A549 (cell line): ENCODE data around the gene TRIP11. TPM values are rescaled to one million over a fixed set of nuclear protein-coding genes. Genes with fewer than 3 reads are reported as not detected.

Experiments
- ATAC-seq, 2 experiments: fragments of 200-7000 bp in 1 of 2; fragments of >200 bp in 1 of 2; cut with Nextera tagmentation in 1 of 2; cut with Tn5 transposase in 1 of 2; 3 replicates each; pipeline versions ENCODE4 v1.8.0 to v1.9.1; 2018 to 2020; ENCODE audit warnings: mild to moderate bottlenecking in 1 of 2, moderate library complexity in 1 of 2
- CTCF ChIA-PET: fragments of 300-600 bp; sonication (Branson Sonifier 250); formaldehyde crosslinking; extraction: SDS; loops from one replicate; lab custom pipeline; 2021; ENCODE audit warnings: antibody characterized with exemption, inconsistent platforms; lab: Yijun Ruan, JAX
- POLR2A ChIA-PET: fragments of 350-600 bp; formaldehyde crosslinking; extraction: SDS; loops from one replicate; lab custom pipeline; 2021; ENCODE audit warnings: antibody characterized with exemption, inconsistent platforms; lab: Yijun Ruan, JAX
- DNase-seq, 2 experiments: peaks; one replicate each; pipeline versions ENCODE4 v3.0.0 to v3.0.0-alpha.2; 2011 to 2016; ENCODE audit warnings: low read depth in 1 of 2, low spot score in 1 of 2
- FAIRE-seq: peaks from 2 replicates; lab custom pipeline; 2011; peaks lifted over from hg19 to GRCh38; lab: Jason Lieb, UNC
- H3K27ac ChIP-seq, 2 experiments: fragments of >200 bp; sonication (Bioruptor Twin); formaldehyde crosslinking; 3 replicates each; pipeline ENCODE4 v1.5.1; 2016 to 2017
- H3K4me1 ChIP-seq: fragments of >200 bp; sonication (Bioruptor Twin); formaldehyde crosslinking; 3 replicates; pipeline ENCODE4 v1.6.1; 2016
- H3K4me2 ChIP-seq: fragments of >200 bp; sonication (Bioruptor Twin); formaldehyde crosslinking; 3 replicates; pipeline ENCODE4 v1.6.1; 2016
- H3K4me3 ChIP-seq: fragments of >200 bp; sonication (Bioruptor Twin); formaldehyde crosslinking; 3 replicates; pipeline ENCODE4 v1.5.1; 2016
- H3K9me3 ChIP-seq: fragments of >200 bp; sonication (Bioruptor Twin); formaldehyde crosslinking; 3 replicates; pipeline ENCODE4 v1.6.1; 2016
- BHLHE40 ChIP-seq: IDR thresholded peaks from 2 replicates; pipeline ENCODE4 v1.6.1; 2012; ENCODE audit warnings: low read depth, low read length, inconsistent platforms
- CEBPB ChIP-seq, 2 experiments: fragments of >200 bp in 1 of 2; sonication (Bioruptor Twin) in 1 of 2; formaldehyde crosslinking in 1 of 2; IDR thresholded peaks; 2 replicates each; pipeline ENCODE4 v1.6.1; 2012 to 2016
- CHD2 ChIP-seq: fragments of 150-350 bp; IDR thresholded peaks from 2 replicates; pipeline ENCODE4 v1.6.1; 2014; ENCODE audit warnings: low read length; ENCODE audit not compliant: partially characterized antibody
- CHD4 ChIP-seq: fragments of 200-600 bp; sonication (generic); IDR thresholded peaks from 2 replicates; pipeline ENCODE4 v1.6.1; 2016; ENCODE audit warnings: antibody characterized with exemption, mild to moderate bottlenecking, borderline replicate concordance
- EHF ChIP-seq: fragments of 250-450 bp; sonication (Bioruptor Pico); IDR thresholded peaks from 2 replicates; pipeline ENCODE4 v1.5.0; 2020; ENCODE audit warnings: mild to moderate bottlenecking
- EP300 ChIP-seq, 2 experiments: fragments of >200 bp; sonication (Bioruptor Twin); formaldehyde crosslinking; IDR thresholded peaks; 2 replicates in 1 of 2; 3 replicates in 1 of 2; pipeline ENCODE4 v1.6.1; 2016 to 2017
- FOSL2 ChIP-seq, 2 experiments: fragments of 450-650 bp in 1 of 2; fragments of >200 bp in 1 of 2; sonication (Bioruptor Twin) in 1 of 2; formaldehyde crosslinking; IDR thresholded peaks; 2 replicates each; pipeline versions ENCODE4 v1.5.0 to v1.6.1; 2016 to 2020; ENCODE audit warnings: mild to moderate bottlenecking in 1 of 2, moderate library complexity in 1 of 2
- FOXS1 ChIP-seq: fragments of 250-450 bp; sonication (Bioruptor Pico); IDR thresholded peaks from 2 replicates; pipeline ENCODE4 v1.5.0; 2020; ENCODE audit warnings: mild to moderate bottlenecking, moderate library complexity
- HDAC2 ChIP-seq: fragments of 200-600 bp; sonication (generic); IDR thresholded peaks from 2 replicates; pipeline ENCODE4 v1.6.1; 2016
- HOXA7 ChIP-seq: fragments of 250-450 bp; sonication (Bioruptor Pico); IDR thresholded peaks from 2 replicates; pipeline ENCODE4 v1.5.0; 2020; ENCODE audit warnings: mild to moderate bottlenecking, moderate library complexity
- HOXB13 ChIP-seq: fragments of 250-450 bp; sonication (Bioruptor Pico); IDR thresholded peaks from 2 replicates; pipeline ENCODE4 v1.5.0; 2020; ENCODE audit warnings: low read depth, mild to moderate bottlenecking, moderate library complexity
- KDM1A ChIP-seq: fragments of 200-600 bp; sonication (generic); IDR thresholded peaks from 2 replicates; pipeline ENCODE4 v1.6.1; 2016; ENCODE audit warnings: low read depth, mild to moderate bottlenecking
- KDM5A ChIP-seq: fragments of 200-600 bp; sonication (generic); IDR thresholded peaks from 2 replicates; pipeline ENCODE4 v1.6.1; 2016; ENCODE audit warnings: antibody characterized with exemption, mild to moderate bottlenecking
- MAX ChIP-seq: IDR thresholded peaks from 2 replicates; pipeline ENCODE4 v1.6.1; 2012
- MAZ ChIP-seq: fragments of 150-350 bp; IDR thresholded peaks from 2 replicates; pipeline ENCODE4 v1.6.1; 2014; ENCODE audit warnings: antibody characterized with exemption, low read depth, low read length, borderline replicate concordance
- MYC ChIP-seq: IDR thresholded peaks from 2 replicates; pipeline ENCODE4 v1.6.1; 2012; ENCODE audit warnings: mild to moderate bottlenecking, inconsistent platforms, low read length, improper control_type of control experiment, borderline replicate concordance
- NFE2L2 ChIP-seq: fragments of 150-350 bp; conservative IDR thresholded peaks from 2 replicates; pipeline ENCODE4 v1.6.1; 2014; ENCODE audit warnings: low read length
- NPAS2 ChIP-seq: fragments of 250-450 bp; sonication (Bioruptor Pico); IDR thresholded peaks from 2 replicates; pipeline ENCODE4 v1.8.0; 2022; ENCODE audit warnings: mild to moderate bottlenecking, moderate library complexity, borderline replicate concordance
- POLR2A ChIP-seq: IDR thresholded peaks from 2 replicates; pipeline ENCODE4 v1.6.1; 2012; ENCODE audit warnings: mild to moderate bottlenecking, low read length
- POLR2AphosphoS2 ChIP-seq: conservative IDR thresholded peaks from 2 replicates; pipeline ENCODE4 v1.6.1; 2012; ENCODE audit warnings: low read length, improper control_type of control experiment, inconsistent platforms
- RARB ChIP-seq: fragments of 250-450 bp; sonication (Bioruptor Pico); IDR thresholded peaks from 2 replicates; pipeline ENCODE4 v1.8.0; 2021; ENCODE audit warnings: mild to moderate bottlenecking, moderate library complexity
- RCOR1 ChIP-seq: fragments of 150-350 bp; IDR thresholded peaks from 2 replicates; pipeline ENCODE4 v1.6.1; 2014; ENCODE audit warnings: antibody characterized with exemption, low read length, low read depth
- RNF2 ChIP-seq: fragments of 200-600 bp; sonication (generic); IDR thresholded peaks from 2 replicates; pipeline ENCODE4 v1.6.1; 2016; ENCODE audit warnings: low read depth, mild to moderate bottlenecking, antibody characterized with exemption, moderate library complexity, borderline replicate concordance
- SMC3 ChIP-seq: fragments of >200 bp; sonication (Bioruptor Twin); formaldehyde crosslinking; IDR thresholded peaks from 3 replicates; pipeline ENCODE4 v1.6.1; 2018; ENCODE audit warnings: inconsistent platforms
- TP53 ChIP-seq: fragments of 250-450 bp; sonication (Bioruptor Pico); IDR thresholded peaks from 2 replicates; pipeline ENCODE4 v1.5.0; 2021; ENCODE audit warnings: mild to moderate bottlenecking, moderate library complexity
- ZC3H11A ChIP-seq: fragments of 450-650 bp; IDR thresholded peaks from 2 replicates; pipeline ENCODE4 v1.6.1; 2014; ENCODE audit warnings: antibody characterized with exemption, mild to moderate bottlenecking
- ZFP36 ChIP-seq: fragments of 450-650 bp; IDR thresholded peaks from 2 replicates; pipeline ENCODE4 v1.6.1; 2014; ENCODE audit warnings: borderline replicate concordance; ENCODE audit not compliant: partially characterized antibody
- whole genome bisulfite sequencing: methylation state at CpG from one replicate; pipeline ENCODE4 v1.1.6; 2017; ENCODE audit errors: missing lambda C conversion rate; 5-methylcytosine and 5-hydroxymethylcytosine counted together
- polyA plus RNA-seq, 4 experiments: library from polyadenylated mRNA; depleted of rRNA in 3 of 4; stranded (reverse); fragments of >200 nt; fragmentation: RNase III in 1 of 4; extraction: RNeasy Plus Mini Kit Qiagen cat#74134 plus additional on column Dnase treatment in 1 of 4; gene quantifications; 2 replicates in 3 of 4; 3 replicates in 1 of 4; pipeline ENCODE4 v1.2.3, GENCODE V29; 2011 to 2017
- TF ChIP-seq, protein P1 (sequence below): fragments of 150-350 bp; IDR thresholded peaks from 2 replicates; pipeline ENCODE4 v1.6.1; 2014; ENCODE audit warnings: low read depth, mild to moderate bottlenecking, low read length

TRIP11 gene
- polyA plus RNA-seq, 2 of the 4 experiments (the other 2 are of a cell fraction): 7.9 to 26.8 TPM

DNA sequence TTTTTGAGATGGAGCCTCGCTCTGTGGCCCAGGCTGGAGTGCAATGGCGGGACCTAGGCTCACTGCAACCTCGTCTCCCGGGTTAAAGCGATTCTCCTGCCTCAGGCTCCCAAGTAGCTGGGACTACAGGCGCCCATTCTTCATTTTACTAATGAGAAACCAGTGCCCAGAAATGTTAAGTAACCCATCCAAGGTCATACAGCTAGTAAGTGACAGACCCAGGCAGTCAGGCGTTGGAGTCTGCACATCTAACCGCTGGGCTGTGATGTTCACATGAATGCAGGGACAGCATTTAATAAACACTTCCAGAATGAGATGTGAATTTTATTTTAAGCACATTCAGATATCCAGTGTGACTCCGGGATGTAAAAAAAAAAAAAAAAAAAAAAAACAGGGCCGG is 1.3 kb upstream of the TRIP11 start:
- ATAC-seq (no peak), FAIRE-seq (no peak), DNase-seq (no peak)
- Histone ChIP-seq H3K4me3 (peak overlapping the region; percentile 71), H3K27ac (peak overlapping the region; percentile 90 to 97), H3K4me2 (peak overlapping the region; percentile 73), H3K4me1 (peaks cover 20% of the 10 kb centered on the region), H3K9me3 (no peaks in the 10 kb centered on the region)
- CTCF ChIA-PET: interaction anchor here (1.1 to 1.8 kb wide), 2 partner anchors 66 to 392 kb away, joined by 3 to 8 read pairs; partner anchors contain the start of gene ATXN3
- WGBS: 91% methylated on average over 10 of the region's 10 CpGs
- TF ChIP-seq CEBPB (IDR thresholded peaks at IDR 0.05): no peak
- TF ChIP-seq KDM5A: no peak
- TF ChIP-seq ZFP36: no peak
- POLR2A ChIA-PET: no interaction called here

DNA sequence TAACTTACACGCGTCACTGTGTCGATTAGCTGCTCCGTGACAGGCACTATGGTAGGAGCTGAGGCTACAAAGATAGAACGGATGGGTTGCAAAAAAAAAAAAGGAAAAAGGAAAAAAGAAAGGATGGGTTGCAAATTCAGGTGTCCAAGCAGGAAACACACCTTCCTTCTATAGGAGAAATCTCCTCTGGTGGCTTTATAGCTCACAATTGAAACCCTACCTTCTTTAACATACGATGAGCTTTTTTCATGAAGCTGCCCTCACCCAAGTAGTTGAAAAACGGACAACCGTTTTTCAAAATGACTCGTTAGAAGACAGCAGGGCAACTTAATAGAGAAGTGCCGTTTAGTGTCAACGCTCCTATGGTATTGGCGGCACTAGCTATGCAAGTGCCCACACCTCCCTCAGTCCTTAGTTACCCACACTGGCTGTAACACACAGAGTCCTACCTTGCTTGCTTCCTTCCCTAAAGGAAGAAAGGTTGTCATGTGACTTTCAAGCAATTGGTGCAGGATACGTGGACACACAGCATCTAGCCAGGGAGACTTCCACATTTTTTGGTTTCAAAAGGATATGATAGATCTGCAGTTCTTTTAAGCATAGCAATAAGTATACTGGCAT is 682 bp upstream of the TRIP11 start:
- FAIRE-seq: no peak

DNA sequence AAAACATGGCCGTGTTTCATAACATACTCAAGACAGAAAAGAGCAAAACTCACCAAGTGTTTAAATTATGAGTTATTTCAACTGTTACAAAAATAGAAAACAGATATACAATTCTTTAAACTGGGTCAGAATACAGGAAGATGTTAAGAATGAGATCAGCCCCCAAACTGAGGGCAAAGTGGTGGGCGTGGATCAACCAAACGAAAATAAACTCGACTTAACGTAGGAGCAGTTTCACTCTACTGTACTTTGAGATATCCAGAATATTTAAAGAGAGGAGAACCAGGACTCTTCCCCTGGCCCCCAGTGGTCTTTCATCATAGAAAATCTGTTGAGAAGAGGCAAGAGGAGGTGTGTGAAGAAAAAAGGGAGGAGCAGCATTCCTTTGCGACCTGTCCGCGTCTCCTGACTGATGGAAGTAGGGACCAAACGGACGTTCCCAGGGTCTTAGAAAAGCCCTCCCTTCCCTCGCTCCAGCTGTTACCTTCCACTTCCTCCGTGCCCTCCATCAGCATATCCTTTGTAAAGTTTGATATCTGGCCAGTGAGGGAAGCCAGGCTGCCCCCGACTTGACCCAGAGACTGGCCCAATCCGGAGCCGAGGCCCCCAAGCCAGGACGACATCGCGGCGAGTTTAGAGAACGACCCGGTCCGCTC is 668 bp downstream of the TRIP11 start:
- POLR2A ChIA-PET: interaction anchor here (0.6 to 2.1 kb wide), 9 partner anchors 35 to 757 kb away, joined by 3 to 12 read pairs (median 3); partner anchors contain the start of genes ATXN3, CPSF2, LGMN and NDUFB1
- WGBS: 2% methylated on average over 22 of the region's 22 CpGs
- TF ChIP-seq MYC: no peak
- no peak for TF ChIP-seq HOXA7 (CRISPR knock-in tag)
- TF ChIP-seq KDM1A: no peak
- no peak for TF ChIP-seq RCOR1
- no peak for TF ChIP-seq NPAS2 (CRISPR knock-in tag)
- TF ChIP-seq CEBPB (IDR thresholded peaks at IDR 0.05): no peak
- TF ChIP-seq MAZ: no peak
- TF ChIP-seq EHF (CRISPR knock-in tag): no peak
- TF ChIP-seq BHLHE40: no peak
- no peak for TF ChIP-seq NFE2L2
- TF ChIP-seq MAX: no peak
- TF ChIP-seq SMC3: no peak
- TF ChIP-seq RARB: no peak
- no peak for TF ChIP-seq POLR2A
- FAIRE-seq (no peak), DNase-seq (peak; percentile 52 to 69), ATAC-seq (peak; percentile 67 to 76)
- CTCF ChIA-PET: interaction anchor here (0.7 to 1.8 kb wide), 2 partner anchors 68 to 279 kb away, joined by 3 to 8 read pairs; partner anchors contain the start of gene ATXN3
- no peaks in the 10 kb centered on the region for H3K9me3 ChIP-seq
- H3K4me2 ChIP-seq: peak overlapping the region; percentile 83
- H3K4me1 ChIP-seq: peaks cover 20% of the 10 kb centered on the region
- peak overlapping the region; percentile 71 for H3K4me3 ChIP-seq
- peak overlapping the region; percentile 90 to 97 for H3K27ac ChIP-seq

More for the DNA sequence above, 682 bp upstream of the TRIP11 start:
- H3K4me3 ChIP-seq: peak overlapping the region; percentile 71
- DNase-seq: peak; percentile 44 to 55
- 0% methylated on average over 12 of the region's 13 CpGs for WGBS
- no peak for TF ChIP-seq TP53 (CRISPR knock-in tag)
- TF ChIP-seq, protein P1, sequence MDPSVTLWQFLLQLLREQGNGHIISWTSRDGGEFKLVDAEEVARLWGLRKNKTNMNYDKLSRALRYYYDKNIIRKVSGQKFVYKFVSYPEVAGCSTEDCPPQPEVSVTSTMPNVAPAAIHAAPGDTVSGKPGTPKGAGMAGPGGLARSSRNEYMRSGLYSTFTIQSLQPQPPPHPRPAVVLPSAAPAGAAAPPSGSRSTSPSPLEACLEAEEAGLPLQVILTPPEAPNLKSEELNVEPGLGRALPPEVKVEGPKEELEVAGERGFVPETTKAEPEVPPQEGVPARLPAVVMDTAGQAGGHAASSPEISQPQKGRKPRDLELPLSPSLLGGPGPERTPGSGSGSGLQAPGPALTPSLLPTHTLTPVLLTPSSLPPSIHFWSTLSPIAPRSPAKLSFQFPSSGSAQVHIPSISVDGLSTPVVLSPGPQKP: no peak
- TF ChIP-seq KDM1A: no peak
- no peak for TF ChIP-seq MYC
- no peak for TF ChIP-seq EHF (CRISPR knock-in tag)
- TF ChIP-seq FOSL2 (IDR thresholded peaks at IDR 0.05): no peak
- TF ChIP-seq FOSL2 (CRISPR knock-in tag; IDR thresholded peaks at IDR 0.05): no peak
- TF ChIP-seq RNF2: no peak
- no peak for TF ChIP-seq SMC3
- no peak for TF ChIP-seq EP300 (IDR thresholded peaks at IDR 0.05)
- TF ChIP-seq FOXS1 (CRISPR knock-in tag): no peak
- TF ChIP-seq HDAC2: no peak
- TF ChIP-seq HOXB13 (CRISPR knock-in tag): no peak
- no peak for TF ChIP-seq POLR2AphosphoS2
- no peak for TF ChIP-seq ZC3H11A
- no peak for TF ChIP-seq CHD4
- TF ChIP-seq CHD2: no peak
- TF ChIP-seq, all 56 proteins: peak for 0
- peak; percentile 54 to 59 for ATAC-seq
- Histone ChIP-seq H3K9me3 (no peaks in the 10 kb centered on the region), H3K27ac (peak overlapping the region; percentile 90 to 97), H3K4me2 (peak overlapping the region; percentile 73), H3K4me1 (peaks cover 20% of the 10 kb centered on the region)
- ChIA-PET POLR2A (interaction anchor here (0.6 to 2.1 kb wide), 10 partner anchors 9 to 1871 kb away, joined by 3 to 12 read pairs (median 4); partner anchors contain the start of genes ATXN3, CPSF2, LGMN and NDUFB1), CTCF (interaction anchor here (0.6 to 1.8 kb wide), 6 partner anchors 25 to 441 kb away, joined by 3 to 8 read pairs (median 4); partner anchors contain the start of gene ATXN3)
